Lung (tissue), 4 donors: ENCODE data around the gene CT45A5. TPM values are rescaled to one million over a fixed set of nuclear protein-coding genes. Genes with fewer than 3 reads are reported as not detected.

ENCODE experiments used
- polyA plus RNA-seq, 2 donors: library from polyadenylated mRNA; stranded (reverse); fragments of 200-250 nt; gene quantifications; one replicate each; pipeline ENCODE4 v1.2.1, GENCODE V29; 2013
- total RNA-seq, 2 donors: library from RNA; depleted of rRNA in 1 of 2; stranded (reverse); fragments of >200 nt in 1 of 2; gene quantifications; one replicate each; pipeline ENCODE4 v1.2.1, GENCODE V29; 2014 to 2021
- donor health status: Bipolar disorder and iron deficiency.
- donor health status: healthy.
- donor health status: DM: yes; HTN: yes; CAD: no.

Gene CT45A5
- total and polyA plus RNA-seq, 4 donors: 1.00 TPM; not detected in 3

Other genes with a start within 250 kb of the CT45A5 start
- not detected for gene CT45A1, start 71.9 kb downstream of the CT45A5 start, total RNA-seq
- gene CT45A1, start 71.9 kb downstream of the CT45A5 start, polyA plus RNA-seq: not detected
- under 1 TPM in 1 of 2 donors, not detected in 1; 0.31 TPM for gene CT45A3, start 17.3 kb downstream of the CT45A5 start, total RNA-seq
- gene CT45A3, start 17.3 kb downstream of the CT45A5 start, polyA plus RNA-seq: not detected
- not detected for gene CT45A6, start 17.3 kb upstream of the CT45A5 start, total RNA-seq
- gene CT45A6, start 17.3 kb upstream of the CT45A5 start, polyA plus RNA-seq: not detected
- not detected for gene CT45A2, start 34.5 kb upstream of the CT45A5 start, total RNA-seq
- gene CT45A2, start 34.5 kb upstream of the CT45A5 start, polyA plus RNA-seq: not detected
- not detected for gene CT45A7, start 51.8 kb upstream of the CT45A5 start, total RNA-seq
- not detected for gene CT45A7, start 51.8 kb upstream of the CT45A5 start, polyA plus RNA-seq
- not detected for gene CT45A8, start 69.0 kb upstream of the CT45A5 start, total RNA-seq
- gene CT45A8, start 69.0 kb upstream of the CT45A5 start, polyA plus RNA-seq: not detected
- not detected for gene CT45A9, start 86.3 kb upstream of the CT45A5 start, total RNA-seq
- gene CT45A9, start 86.3 kb upstream of the CT45A5 start, polyA plus RNA-seq: not detected
- not detected for gene CT45A10, start 107.9 kb upstream of the CT45A5 start, total RNA-seq
- not detected for gene CT45A10, start 107.9 kb upstream of the CT45A5 start, polyA plus RNA-seq
- gene SAGE1, start 108.2 kb upstream of the CT45A5 start, total RNA-seq: not detected
- gene SAGE1, start 108.2 kb upstream of the CT45A5 start, polyA plus RNA-seq: not detected
- gene MMGT1, start 188.5 kb upstream of the CT45A5 start, total RNA-seq: 10 to 100 TPM; 24.3 to 24.6 TPM
- 10 to 100 TPM in 1 of 2 donors, 1 to 10 TPM in 1; 3.2 to 13.6 TPM for gene MMGT1, start 188.5 kb upstream of the CT45A5 start, polyA plus RNA-seq
- 10 to 100 TPM; 15.4 to 19.2 TPM for gene SLC9A6, start 199.9 kb upstream of the CT45A5 start, total RNA-seq
- gene SLC9A6, start 199.9 kb upstream of the CT45A5 start, polyA plus RNA-seq: 1 to 10 TPM; 8.0 to 8.9 TPM